Tongue (tissue), 2 donors: ENCODE results near the gene TBC1D22A. TPM values are rescaled to one million over a fixed set of nuclear protein-coding genes. Genes with fewer than 3 reads are reported as not detected.
A peak's percentile ranks its signal among the peaks of the same experiment; 100 is the strongest.

ENCODE experiments used
- DNase-seq: peaks from one replicate; pipeline ENCODE4 v3.0.0-alpha.2; 2015
- total RNA-seq: library from RNA; depleted of rRNA; stranded (reverse); fragments of >200 nt; gene quantifications from one replicate; pipeline ENCODE4 v1.2.3, GENCODE V29; 2014

TBC1D22A gene
- total RNA-seq, 1 donor from 2014 or later: 14.3 TPM

- DNase-seq: no peak
Measured at GRCh38 chr22:46835693-46836092, 73.2 kb downstream of the TBC1D22A start.

- no peak for DNase-seq
Measured at GRCh38 chr22:46841522-46841921, 79.1 kb downstream of the TBC1D22A start.

GRCh38 chr22:46842606-46843005 lies 80.2 kb downstream of the TBC1D22A start:
- DNase-seq: peak; percentile 55

GRCh38 chr22:46843821-46844255 lies 81.4 kb downstream of the TBC1D22A start:
- peak; percentile 30 for DNase-seq

- no peak for DNase-seq
Measured at GRCh38 chr22:46844606-46845210, 82.3 kb downstream of the TBC1D22A start.

- DNase-seq: peak; percentile 77
Measured at GRCh38 chr22:46845296-46846149, 83.1 kb downstream of the TBC1D22A start.

GRCh38 chr22:46846150-46846831 lies 83.8 kb downstream of the TBC1D22A start:
- no peak for DNase-seq

- DNase-seq: no peak
Measured at GRCh38 chr22:46846832-46847355, 84.4 kb downstream of the TBC1D22A start.

GRCh38 chr22:46848197-46848596 lies 85.7 kb downstream of the TBC1D22A start:
- DNase-seq: no peak

GRCh38 chr22:46849101-46849500 lies 86.7 kb downstream of the TBC1D22A start:
- no peak for DNase-seq

GRCh38 chr22:46849951-46850350 lies 87.5 kb downstream of the TBC1D22A start:
- no peak for DNase-seq

GRCh38 chr22:46851311-46851710 lies 88.9 kb downstream of the TBC1D22A start:
- DNase-seq: no peak

GRCh38 chr22:46851941-46852340 lies 89.5 kb downstream of the TBC1D22A start:
- no peak for DNase-seq

GRCh38 chr22:46852771-46853170 lies 90.3 kb downstream of the TBC1D22A start:
- DNase-seq: no peak

GRCh38 chr22:46853191-46853590 lies 90.7 kb downstream of the TBC1D22A start:
- DNase-seq: no peak

- peak; percentile 18 for DNase-seq
Measured at GRCh38 chr22:46854125-46854870, 91.8 kb downstream of the TBC1D22A start.

GRCh38 chr22:46855681-46856080 lies 93.2 kb downstream of the TBC1D22A start:
- no peak for DNase-seq

- DNase-seq: no peak
Measured at GRCh38 chr22:46856661-46857060, 94.2 kb downstream of the TBC1D22A start.

- DNase-seq: no peak
Measured at GRCh38 chr22:46857142-46857884, 94.9 kb downstream of the TBC1D22A start.

GRCh38 chr22:46857885-46858143 lies 95.4 kb downstream of the TBC1D22A start:
- DNase-seq: no peak

- no peak for DNase-seq
Measured at GRCh38 chr22:46858181-46858771, 95.8 kb downstream of the TBC1D22A start.
